CD14-positive monocyte (primary cell): ENCODE measurements around the gene DGKI. TPM values are rescaled to one million over a fixed set of nuclear protein-coding genes. Genes with fewer than 3 reads are reported as not detected.

ENCODE experiments used
- DNase-seq, 3 donors: peaks; one replicate each; pipeline ENCODE4 v3.0.0-alpha.2; 2011 to 2022
- H2AFZ ChIP-seq: 2 replicates; pipeline ENCODE4 v1.6.0; 2012; ENCODE audit warnings: mild to moderate bottlenecking, low read depth, low read length, inconsistent platforms; ENCODE audit not compliant: insufficient read depth, poor library complexity, severe bottlenecking
- H3K27ac ChIP-seq, 2 donors: 1 replicate in 1 of 2; 2 replicates in 1 of 2; pipeline ENCODE4 v1.5.1; 2012 to 2013; ENCODE audit warnings: low read length in 2 of 2, control low read depth in 1 of 2, inconsistent platforms in 1 of 2, low read depth in 1 of 2, mild to moderate bottlenecking in 1 of 2
- H3K27me3 ChIP-seq, 2 donors: one replicate each; pipeline versions ENCODE4 v1.6.0 to v1.6.1; 2011 to 2013; ENCODE audit warnings: low read length in 2 of 2; ENCODE audit not compliant: control insufficient read depth in 2 of 2, insufficient read depth in 2 of 2
- H3K36me3 ChIP-seq, 2 donors: replicated peaks in 1 of 2; 1 replicate in 1 of 2; 2 replicates in 1 of 2; pipeline versions ENCODE4 v1.5.1 to v1.6.1; 2012 to 2013; ENCODE audit warnings: low read length in 2 of 2, control low read depth in 1 of 2, inconsistent platforms in 1 of 2, mild to moderate bottlenecking in 1 of 2; ENCODE audit not compliant: insufficient read depth in 2 of 2, control insufficient read depth in 1 of 2
- H3K4me1 ChIP-seq, 2 donors: 1 replicate in 1 of 2; 2 replicates in 1 of 2; pipeline versions ENCODE4 v1.5.1 to v1.6.1; 2012 to 2013; ENCODE audit warnings: low read length in 2 of 2, control low read depth in 1 of 2, inconsistent platforms in 1 of 2, mild to moderate bottlenecking in 1 of 2, moderate library complexity in 1 of 2; ENCODE audit not compliant: insufficient read depth in 2 of 2, control insufficient read depth in 1 of 2
- H3K4me2 ChIP-seq: replicated peaks from 2 replicates; pipeline ENCODE3; 2012; ENCODE audit warnings: low read length, moderate library complexity, mild to moderate bottlenecking; ENCODE audit not compliant: poor library complexity, severe bottlenecking; ENCODE audit errors: extremely low read depth
- H3K4me3 ChIP-seq, 3 experiments: fragments of 200-600 bp in 1 of 3; sonication (generic) in 1 of 3; replicated peaks in 1 of 3; 1 replicate in 2 of 3; 2 replicates in 1 of 3; pipeline ENCODE4 v1.5.1; 2011 to 2013; ENCODE audit warnings: low read length in 3 of 3, mild to moderate bottlenecking in 3 of 3, control low read depth in 2 of 3, low read depth in 2 of 3, inconsistent platforms in 1 of 3, moderate library complexity in 1 of 3
- H3K79me2 ChIP-seq: 2 replicates; pipeline ENCODE4 v1.6.0; 2012; ENCODE audit warnings: mild to moderate bottlenecking, control low read depth, inconsistent platforms, low read length, moderate library complexity; ENCODE audit not compliant: insufficient read depth
- H3K9ac ChIP-seq: 2 replicates; pipeline ENCODE4 v1.6.0; 2017; ENCODE audit warnings: low read length, mild to moderate bottlenecking; ENCODE audit not compliant: insufficient read depth, poor library complexity, severe bottlenecking
- H3K9me3 ChIP-seq, 2 donors: replicated peaks in 1 of 2; 1 replicate in 1 of 2; 2 replicates in 1 of 2; pipeline versions ENCODE4 v1.5.1 to v1.6.1; 2012 to 2013; ENCODE audit warnings: low read length in 2 of 2, control low read depth in 1 of 2; ENCODE audit not compliant: control insufficient read depth in 1 of 2, insufficient read depth in 1 of 2
- H4K20me1 ChIP-seq: 2 replicates; pipeline ENCODE4 v1.6.0; 2012; ENCODE audit warnings: mild to moderate bottlenecking, low read length, control low read depth, moderate library complexity; ENCODE audit not compliant: insufficient read depth
- H3K27ac Mint-ChIP-seq, 7 donors: one replicate each; pipeline ENCODE4 v1.8.0; 2020; ENCODE audit warnings: mild to moderate bottlenecking in 7 of 7, mixed read lengths in 7 of 7, moderate library complexity in 6 of 7, inconsistent platforms in 2 of 7
- H3K27me3 Mint-ChIP-seq, 3 donors: one replicate each; pipeline ENCODE4 v1.8.0; 2021 to 2022; ENCODE audit warnings: low read depth in 3 of 3, mild to moderate bottlenecking in 3 of 3, mixed read lengths in 3 of 3, moderate library complexity in 3 of 3, inconsistent platforms in 1 of 3
- H3K36me3 Mint-ChIP-seq, 2 donors: one replicate each; pipeline ENCODE4 v1.8.0; 2020; ENCODE audit warnings: mixed read lengths in 2 of 2, inconsistent platforms in 1 of 2, mild to moderate bottlenecking in 1 of 2
- H3K4me1 Mint-ChIP-seq: one replicate; pipeline ENCODE4 v1.8.0; 2020; ENCODE audit warnings: mild to moderate bottlenecking, mixed read lengths
- H3K4me3 Mint-ChIP-seq, 2 donors: one replicate each; pipeline ENCODE4 v1.8.0; 2020; ENCODE audit warnings: mild to moderate bottlenecking in 2 of 2, mixed read lengths in 2 of 2, moderate library complexity in 1 of 2
- H3K9me3 Mint-ChIP-seq, 7 donors: one replicate each; pipeline ENCODE4 v1.8.0; 2020 to 2022; ENCODE audit warnings: mixed read lengths in 7 of 7, mild to moderate bottlenecking in 6 of 7, moderate library complexity in 6 of 7, inconsistent platforms in 2 of 7
- CTCF ChIP-seq: fragments of 200-600 bp; IDR thresholded peaks from one replicate; pipeline ENCODE4 v1.8.0; 2022; ENCODE audit warnings: antibody characterized with exemption, mild to moderate bottlenecking
- WGBS: methylation state at CpG from one replicate; pipeline ENCODE4 v1.1.5; 2013; ENCODE audit warnings: missing lambda C conversion rate; ENCODE audit not compliant: insufficient coverage; 5-methylcytosine and 5-hydroxymethylcytosine counted together
- intact Hi-C, 2 donors: fragments of 100-400 bp; cut with micrococcal nuclease; formaldehyde crosslinking; loops; one replicate each; pipeline versions ENCODE4 v1.15.0 to v1.15.1; 2023
- polyA plus RNA-seq, 3 donors: library from polyadenylated mRNA; depleted of rRNA in 1 of 3; unstranded in 2 of 3; stranded (reverse) in 1 of 3; fragments of 300-500 nt in 2 of 3; fragments of >200 nt in 1 of 3; fragmentation: Illumina TruSeq in 2 of 3; gene quantifications; 1 replicate in 2 of 3; 2 replicates in 1 of 3; pipeline ENCODE4 v1.2.3, GENCODE V29; 2012 to 2021

The DGKI gene
- polyA plus RNA-seq, 3 donors = not detected

- Mint-ChIP-seq H3K36me3 (no peaks in the 10 kb centered on the region), H3K9me3 (no peaks in the 10 kb centered on the region), H3K4me3 (no peak overlapping the region), H3K27me3 (peaks cover 0 to 3% (median 0%) of the 10 kb centered on the region in 3 donors), H3K27ac (no peak overlapping the region), H3K4me1 (no peaks in the 10 kb centered on the region)
- Histone ChIP-seq H3K36me3 (no peaks in the 10 kb centered on the region), H3K4me3 (no peak overlapping the region), H3K9ac (no peak overlapping the region), H2AFZ (no peak overlapping the region), H3K4me2 (no peak overlapping the region), H3K27ac (no peak overlapping the region), H4K20me1 (no peaks in the 10 kb centered on the region), H3K9me3 (no peaks in the 10 kb centered on the region), H3K4me1 (no peaks in the 10 kb centered on the region), H3K27me3 (no peaks in the 10 kb centered on the region), H3K79me2 (no peaks in the 10 kb centered on the region)
- no peak for DNase-seq
- intact Hi-C loops = no loop called here
- 86% methylated on average over 1 of the region's 5 CpGs for WGBS
- TF ChIP-seq CTCF = no peak
Observed at GRCh38 chr7:137462847-137463246, 383.9 kb downstream of the DGKI start.

GRCh38 chr7:137462074-137462715 is 384.6 kb downstream of the DGKI start:
- no peak overlapping the region for H3K27ac Mint-ChIP-seq
- Histone ChIP-seq H3K9me3 (no peaks in the 10 kb centered on the region), H3K9ac (no peak overlapping the region), H3K27ac (no peak overlapping the region), H3K4me3 (no peak overlapping the region), H4K20me1 (no peaks in the 10 kb centered on the region), H3K4me1 (no peaks in the 10 kb centered on the region), H3K36me3 (no peaks in the 10 kb centered on the region), H3K27me3 (no peaks in the 10 kb centered on the region), H2AFZ (no peak overlapping the region), H3K79me2 (no peaks in the 10 kb centered on the region), H3K4me2 (no peak overlapping the region)
- DNase-seq = no peak
- no peaks in the 10 kb centered on the region for H3K36me3 Mint-ChIP-seq
- no peak overlapping the region for H3K4me3 Mint-ChIP-seq
- H3K27me3 Mint-ChIP-seq = peaks cover 0 to 3% (median 0%) of the 10 kb centered on the region in 3 donors
- no peak for TF ChIP-seq CTCF
- no peaks in the 10 kb centered on the region for H3K9me3 Mint-ChIP-seq
- no CpG with 5 or more reads among the region's 4 CpGs for WGBS
- H3K4me1 Mint-ChIP-seq = no peaks in the 10 kb centered on the region
- intact Hi-C loops = no loop called here
